SU-DHL-6 (cell line): ENCODE data around the gene OR6M1.

Experiments used
- EZH2phosphoT487 ChIP-seq: fragments of 200-600 bp; sonication (generic), shearing (Covaris generic); conservative IDR thresholded peaks from 2 replicates; pipeline ENCODE4 v1.6.1; 2018; ENCODE audit warnings: mild to moderate bottlenecking, antibody characterized with exemption, low read length, moderate library complexity, mixed read lengths
- TF ChIP-seq, protein P1 (sequence below): fragments of 200-600 bp; sonication (generic); IDR thresholded peaks from one replicate; pipeline ENCODE4 v1.5.1; 2017; ENCODE audit warnings: antibody characterized with exemption, mild to moderate bottlenecking, low read length, moderate library complexity; ENCODE audit not compliant: insufficient read depth, poor library complexity, severe bottlenecking

DNA sequence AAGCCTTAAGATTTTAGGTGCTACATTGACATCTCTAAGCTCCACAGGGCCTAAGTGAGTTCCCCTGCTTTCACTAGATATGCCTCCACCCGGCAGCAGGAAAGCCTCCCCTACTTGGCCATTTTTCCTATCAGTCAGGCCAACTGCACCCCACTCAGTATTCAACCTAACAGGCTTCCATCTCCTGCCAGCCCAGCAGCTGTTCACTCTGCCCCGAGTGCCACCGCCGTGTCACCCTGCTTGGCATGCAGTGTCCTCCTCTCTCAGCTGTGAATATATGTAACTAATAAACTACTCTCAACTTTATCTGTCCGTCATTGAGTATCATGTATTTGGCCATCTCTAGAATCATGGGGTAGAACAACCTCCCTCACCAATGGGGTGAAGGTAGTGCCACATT is 9.0 kb upstream of the OR6M1 start:
- TF ChIP-seq, protein P1, sequence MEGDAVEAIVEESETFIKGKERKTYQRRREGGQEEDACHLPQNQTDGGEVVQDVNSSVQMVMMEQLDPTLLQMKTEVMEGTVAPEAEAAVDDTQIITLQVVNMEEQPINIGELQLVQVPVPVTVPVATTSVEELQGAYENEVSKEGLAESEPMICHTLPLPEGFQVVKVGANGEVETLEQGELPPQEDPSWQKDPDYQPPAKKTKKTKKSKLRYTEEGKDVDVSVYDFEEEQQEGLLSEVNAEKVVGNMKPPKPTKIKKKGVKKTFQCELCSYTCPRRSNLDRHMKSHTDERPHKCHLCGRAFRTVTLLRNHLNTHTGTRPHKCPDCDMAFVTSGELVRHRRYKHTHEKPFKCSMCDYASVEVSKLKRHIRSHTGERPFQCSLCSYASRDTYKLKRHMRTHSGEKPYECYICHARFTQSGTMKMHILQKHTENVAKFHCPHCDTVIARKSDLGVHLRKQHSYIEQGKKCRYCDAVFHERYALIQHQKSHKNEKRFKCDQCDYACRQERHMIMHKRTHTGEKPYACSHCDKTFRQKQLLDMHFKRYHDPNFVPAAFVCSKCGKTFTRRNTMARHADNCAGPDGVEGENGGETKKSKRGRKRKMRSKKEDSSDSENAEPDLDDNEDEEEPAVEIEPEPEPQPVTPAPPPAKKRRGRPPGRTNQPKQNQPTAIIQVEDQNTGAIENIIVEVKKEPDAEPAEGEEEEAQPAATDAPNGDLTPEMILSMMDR, result no peak
- no peak for TF ChIP-seq EZH2phosphoT487
